HG03159 (cell line): ENCODE data around the gene RLF.

ENCODE experiments used
- ATAC-seq: cut with Tn5 transposase; IDR thresholded peaks from one replicate; pipeline ENCODE4 v1.9.1; 2021; ENCODE audit warnings: mild to moderate bottlenecking, moderate library complexity; ENCODE audit not compliant: unreplicated experiment

RLF gene, protein sequence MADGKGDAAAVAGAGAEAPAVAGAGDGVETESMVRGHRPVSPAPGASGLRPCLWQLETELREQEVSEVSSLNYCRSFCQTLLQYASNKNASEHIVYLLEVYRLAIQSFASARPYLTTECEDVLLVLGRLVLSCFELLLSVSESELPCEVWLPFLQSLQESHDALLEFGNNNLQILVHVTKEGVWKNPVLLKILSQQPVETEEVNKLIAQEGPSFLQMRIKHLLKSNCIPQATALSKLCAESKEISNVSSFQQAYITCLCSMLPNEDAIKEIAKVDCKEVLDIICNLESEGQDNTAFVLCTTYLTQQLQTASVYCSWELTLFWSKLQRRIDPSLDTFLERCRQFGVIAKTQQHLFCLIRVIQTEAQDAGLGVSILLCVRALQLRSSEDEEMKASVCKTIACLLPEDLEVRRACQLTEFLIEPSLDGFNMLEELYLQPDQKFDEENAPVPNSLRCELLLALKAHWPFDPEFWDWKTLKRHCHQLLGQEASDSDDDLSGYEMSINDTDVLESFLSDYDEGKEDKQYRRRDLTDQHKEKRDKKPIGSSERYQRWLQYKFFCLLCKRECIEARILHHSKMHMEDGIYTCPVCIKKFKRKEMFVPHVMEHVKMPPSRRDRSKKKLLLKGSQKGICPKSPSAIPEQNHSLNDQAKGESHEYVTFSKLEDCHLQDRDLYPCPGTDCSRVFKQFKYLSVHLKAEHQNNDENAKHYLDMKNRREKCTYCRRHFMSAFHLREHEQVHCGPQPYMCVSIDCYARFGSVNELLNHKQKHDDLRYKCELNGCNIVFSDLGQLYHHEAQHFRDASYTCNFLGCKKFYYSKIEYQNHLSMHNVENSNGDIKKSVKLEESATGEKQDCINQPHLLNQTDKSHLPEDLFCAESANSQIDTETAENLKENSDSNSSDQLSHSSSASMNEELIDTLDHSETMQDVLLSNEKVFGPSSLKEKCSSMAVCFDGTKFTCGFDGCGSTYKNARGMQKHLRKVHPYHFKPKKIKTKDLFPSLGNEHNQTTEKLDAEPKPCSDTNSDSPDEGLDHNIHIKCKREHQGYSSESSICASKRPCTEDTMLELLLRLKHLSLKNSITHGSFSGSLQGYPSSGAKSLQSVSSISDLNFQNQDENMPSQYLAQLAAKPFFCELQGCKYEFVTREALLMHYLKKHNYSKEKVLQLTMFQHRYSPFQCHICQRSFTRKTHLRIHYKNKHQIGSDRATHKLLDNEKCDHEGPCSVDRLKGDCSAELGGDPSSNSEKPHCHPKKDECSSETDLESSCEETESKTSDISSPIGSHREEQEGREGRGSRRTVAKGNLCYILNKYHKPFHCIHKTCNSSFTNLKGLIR (N-terminal part only)

DNA sequence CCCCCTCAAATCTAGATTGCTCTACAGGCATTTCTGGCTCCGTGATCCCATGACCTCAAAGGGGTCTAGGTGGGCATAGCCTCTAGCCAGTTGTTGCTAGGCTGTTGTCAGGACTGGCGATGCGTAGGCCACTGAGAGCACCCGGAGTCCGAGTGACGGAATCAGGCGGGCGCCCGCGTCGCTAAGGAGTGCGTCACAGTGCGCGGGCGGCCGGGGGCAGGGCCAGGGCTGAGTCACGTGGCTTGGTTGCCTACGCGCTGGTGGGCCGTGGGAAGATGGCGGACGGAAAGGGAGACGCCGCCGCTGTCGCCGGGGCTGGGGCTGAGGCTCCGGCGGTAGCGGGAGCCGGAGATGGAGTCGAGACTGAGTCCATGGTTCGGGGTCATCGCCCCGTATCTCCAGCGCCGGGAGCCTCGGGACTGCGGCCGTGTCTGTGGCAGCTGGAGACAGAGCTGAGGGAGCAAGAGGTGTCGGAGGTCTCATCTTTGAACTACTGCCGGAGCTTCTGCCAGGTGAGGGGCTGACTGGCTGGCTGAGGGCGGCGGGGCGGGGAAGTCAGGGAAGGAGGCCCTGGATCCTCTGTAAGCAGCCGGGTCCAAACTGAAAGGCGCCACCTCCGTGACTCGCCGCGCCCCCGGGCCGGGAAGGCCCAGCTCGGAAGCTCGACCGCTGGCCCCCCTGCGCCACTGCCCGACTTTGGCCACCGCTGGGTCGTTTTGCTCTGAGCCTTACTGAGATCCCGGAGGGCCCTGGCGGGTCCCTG lies at the start of gene RLF:
TSS of gene RLF (plus strand) at position 263 of the 763 bp plus-strand sequence. CDS start at position 276, 13 bp downstream.
- ATAC-seq, result peak; percentile 92

DNA sequence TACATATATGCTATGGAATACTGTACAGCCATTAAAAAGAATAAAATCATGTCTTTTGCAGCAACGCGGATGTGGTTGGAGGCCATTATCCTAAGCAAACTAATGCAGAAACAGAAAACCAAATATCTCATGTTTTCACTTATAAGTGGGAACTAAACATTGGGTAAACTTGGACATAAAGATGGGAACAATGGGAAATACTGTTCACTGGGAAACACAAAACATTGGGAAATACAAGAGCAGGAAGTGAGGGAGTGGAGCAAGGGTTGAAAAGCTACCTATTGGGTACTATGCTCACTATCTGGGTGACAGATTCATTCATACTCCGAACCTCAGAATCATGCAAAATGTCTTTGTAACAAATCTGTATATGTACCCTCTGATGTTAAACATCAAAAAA lies 46.8 kb upstream of the RLF start:
- no peak for ATAC-seq

DNA sequence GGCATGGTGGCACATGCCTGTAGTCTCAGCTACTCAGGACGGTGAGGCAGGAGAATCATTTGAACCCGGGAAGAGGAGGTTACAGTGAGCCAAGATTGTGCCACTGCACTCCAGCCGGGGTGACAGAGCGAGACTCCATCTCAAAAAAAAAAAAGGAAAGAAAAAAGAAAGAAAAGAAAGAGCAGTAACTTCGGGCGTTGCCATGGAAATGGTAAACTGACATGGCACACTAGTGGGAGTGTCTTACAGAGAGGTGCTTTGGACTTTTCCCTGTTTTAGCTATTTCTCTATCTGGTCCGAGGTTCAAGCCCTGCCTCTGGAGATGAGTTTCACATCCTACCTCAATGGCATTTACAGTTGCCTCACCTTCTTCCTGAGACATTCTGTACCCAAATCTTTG lies 41.1 kb upstream of the RLF start:
- no peak for ATAC-seq

DNA sequence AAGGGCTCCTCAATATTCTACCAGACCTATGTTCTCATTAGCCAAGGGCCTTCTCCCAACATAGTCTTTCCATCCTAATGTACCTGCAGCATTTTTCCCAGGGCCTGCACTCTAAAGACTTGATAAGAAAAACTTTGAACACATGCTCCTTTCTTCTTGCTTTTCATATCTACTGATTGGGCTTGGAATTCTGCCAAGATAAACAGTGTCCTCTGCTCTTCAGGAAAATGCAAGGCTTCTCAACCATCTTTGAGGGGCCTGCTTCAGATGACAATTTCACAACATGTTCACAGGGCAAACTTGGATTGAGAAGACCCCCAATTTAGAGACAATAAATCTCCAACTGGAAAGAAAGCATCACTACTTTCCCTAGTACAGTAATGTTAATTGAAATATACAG lies 38.3 kb upstream of the RLF start:
- no peak for ATAC-seq

DNA sequence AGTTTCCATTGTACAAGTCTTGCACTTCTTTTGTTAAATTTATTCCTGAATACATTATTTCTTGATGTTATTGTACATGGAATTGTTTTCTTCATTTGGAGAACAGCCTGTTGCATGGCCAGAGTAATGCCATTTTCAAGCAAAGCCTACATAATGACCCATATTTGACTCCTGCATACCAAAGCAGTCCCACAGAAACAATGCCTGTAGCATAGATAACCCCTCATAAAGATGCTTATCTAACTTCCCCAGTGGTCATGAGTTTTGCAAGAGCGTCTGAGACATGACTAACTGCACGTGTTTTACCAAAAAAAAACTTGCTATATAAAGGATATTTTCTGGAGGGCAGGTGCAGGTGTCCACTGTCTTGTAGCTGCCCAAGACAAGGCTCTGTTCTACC lies 30.3 kb upstream of the RLF start:
- no peak for ATAC-seq

DNA sequence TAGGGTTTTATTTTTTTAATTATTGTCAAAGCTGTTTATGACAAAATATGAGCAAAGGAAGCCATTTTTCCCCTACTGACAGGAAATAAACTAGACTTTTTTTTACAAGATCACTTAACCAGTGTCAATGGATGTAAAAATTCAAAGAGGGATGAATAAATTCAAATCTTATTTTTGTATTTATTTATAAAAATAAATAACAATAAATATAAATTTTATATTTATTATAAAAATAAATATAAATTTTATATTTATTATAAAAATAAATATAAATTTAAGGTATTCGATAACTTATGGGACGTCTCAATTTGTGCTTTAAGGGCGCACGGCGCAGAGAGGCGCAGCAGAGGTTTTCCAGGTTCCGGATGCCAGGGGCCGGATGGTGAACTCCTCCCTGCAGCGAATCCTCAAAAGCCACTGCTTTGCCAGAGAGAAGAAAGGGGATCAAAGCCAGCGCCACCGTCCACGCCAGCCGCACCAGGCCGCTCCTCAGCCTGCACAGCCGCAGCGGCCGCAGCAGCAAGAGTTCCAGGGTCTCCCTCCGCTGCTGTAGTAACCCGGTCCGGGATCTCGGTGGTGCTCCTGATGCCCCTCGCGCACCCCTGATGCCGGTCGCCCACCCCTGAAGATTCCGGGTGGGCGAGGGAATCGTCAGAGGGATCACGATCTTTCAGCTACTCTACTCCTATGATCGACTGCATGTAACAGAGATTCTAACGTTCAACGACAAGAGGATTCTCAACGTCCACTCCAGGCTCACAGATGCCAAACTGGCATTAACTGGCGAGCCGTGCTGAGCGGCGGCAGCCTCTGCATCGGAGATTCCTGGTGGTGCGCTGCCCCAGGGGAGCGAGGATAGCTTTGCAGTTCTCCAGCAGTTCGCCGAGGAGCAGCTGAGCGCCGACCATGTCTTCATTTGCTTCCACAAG lies 28.5 kb upstream of the RLF start:
- no peak for ATAC-seq

DNA sequence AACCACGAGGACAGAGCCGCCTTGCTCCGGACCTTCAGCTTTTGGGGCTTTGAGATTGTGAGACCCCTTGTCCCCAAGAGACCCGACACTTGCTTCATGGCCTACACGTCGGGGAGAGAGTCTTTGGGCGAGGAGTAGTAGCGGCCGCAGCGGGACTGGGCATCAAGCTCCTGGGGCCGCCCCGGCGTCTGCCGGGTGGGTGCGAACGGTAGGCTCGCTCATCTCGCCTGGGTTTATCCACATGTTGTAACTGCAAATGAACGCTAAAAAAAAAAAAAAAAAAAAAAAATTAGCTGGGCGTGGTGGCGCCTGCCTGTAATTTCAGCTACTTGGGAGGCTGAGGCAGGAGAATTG lies 27.9 kb upstream of the RLF start:
- no peak for ATAC-seq

DNA sequence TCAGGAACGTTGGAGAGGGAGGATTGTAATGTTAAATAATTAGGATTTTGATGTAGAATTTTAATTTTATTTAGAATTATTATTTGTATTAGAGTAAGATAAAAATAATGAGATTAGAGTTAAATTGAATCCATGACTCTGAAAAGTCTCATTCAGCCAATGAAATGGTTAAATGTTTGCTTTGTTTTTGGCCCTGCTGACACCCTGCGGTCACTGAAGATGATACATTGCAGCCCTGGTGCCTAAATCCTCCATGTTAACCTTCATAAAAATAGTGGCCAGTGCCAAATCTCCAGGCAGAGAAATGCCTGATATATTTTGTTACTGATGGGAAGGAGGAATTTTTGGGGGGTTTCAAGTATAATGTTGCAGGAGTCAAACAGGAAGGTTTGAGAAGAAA lies 27.3 kb upstream of the RLF start:
- ATAC-seq, result no peak

DNA sequence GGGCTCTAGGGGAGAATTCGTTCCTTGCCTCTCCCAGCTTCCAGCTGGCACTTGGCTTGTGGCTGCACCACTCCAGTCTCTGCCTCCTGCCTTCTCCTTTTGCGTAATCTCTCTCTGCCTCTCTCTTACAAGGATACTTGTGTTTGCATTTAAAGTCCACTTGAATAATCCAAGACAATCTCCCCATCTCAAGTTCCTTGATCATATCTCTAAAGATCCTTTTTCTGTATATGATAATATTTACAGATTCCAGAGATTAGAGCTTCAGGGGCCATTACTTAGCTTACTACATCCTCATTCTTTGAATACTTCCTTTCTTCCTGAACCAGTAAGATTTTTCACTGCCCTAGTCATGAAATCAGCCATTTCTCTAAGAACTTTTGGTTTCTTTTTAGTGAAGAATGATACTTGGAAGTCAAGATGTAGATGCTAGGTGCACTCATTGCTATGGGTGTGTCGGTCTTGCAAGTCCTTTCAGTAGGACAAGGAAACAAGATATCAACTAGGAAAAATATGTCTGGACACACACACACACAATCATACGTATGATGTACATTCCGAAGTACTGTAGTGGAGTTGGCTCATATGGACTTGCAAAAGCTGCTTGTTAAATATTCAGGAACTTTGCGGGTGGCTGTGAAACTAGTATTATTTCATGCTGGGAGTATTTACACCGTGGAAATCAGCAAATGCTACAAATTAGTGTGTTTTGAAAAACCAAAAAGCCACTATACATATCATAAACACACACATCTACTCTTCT lies 20.8 kb upstream of the RLF start:
- no peak for ATAC-seq

DNA sequence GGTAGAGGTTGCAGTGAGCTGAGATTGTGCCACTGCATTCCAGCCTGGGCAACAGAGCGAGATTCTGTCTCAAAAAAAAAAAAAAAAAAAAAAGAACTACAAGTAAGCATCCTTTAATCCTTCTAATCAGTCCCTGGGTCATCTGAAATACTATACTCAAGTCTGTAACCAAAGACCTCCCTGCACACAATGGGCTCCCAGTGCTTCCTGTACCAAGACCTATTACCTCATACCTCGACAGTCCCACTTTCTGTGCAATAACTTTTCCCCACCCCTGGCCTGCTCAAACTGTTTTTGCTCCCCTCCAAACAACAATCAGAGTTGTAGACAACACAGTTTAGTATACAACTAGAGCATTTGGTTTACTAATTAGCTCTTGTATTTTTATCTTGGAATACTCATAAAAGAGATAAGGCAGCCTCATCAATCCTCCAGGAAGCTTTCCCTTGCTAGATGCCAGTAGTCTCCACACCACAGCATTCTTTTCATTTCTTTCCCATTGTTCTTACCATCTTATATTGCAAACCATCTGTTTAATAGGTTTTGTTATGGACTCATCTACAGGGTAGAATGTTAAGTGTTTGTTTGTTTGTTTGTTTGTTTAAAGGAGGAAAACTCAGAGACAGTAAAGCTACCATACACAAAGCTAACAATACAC lies 19.2 kb upstream of the RLF start:
- no peak for ATAC-seq

DNA sequence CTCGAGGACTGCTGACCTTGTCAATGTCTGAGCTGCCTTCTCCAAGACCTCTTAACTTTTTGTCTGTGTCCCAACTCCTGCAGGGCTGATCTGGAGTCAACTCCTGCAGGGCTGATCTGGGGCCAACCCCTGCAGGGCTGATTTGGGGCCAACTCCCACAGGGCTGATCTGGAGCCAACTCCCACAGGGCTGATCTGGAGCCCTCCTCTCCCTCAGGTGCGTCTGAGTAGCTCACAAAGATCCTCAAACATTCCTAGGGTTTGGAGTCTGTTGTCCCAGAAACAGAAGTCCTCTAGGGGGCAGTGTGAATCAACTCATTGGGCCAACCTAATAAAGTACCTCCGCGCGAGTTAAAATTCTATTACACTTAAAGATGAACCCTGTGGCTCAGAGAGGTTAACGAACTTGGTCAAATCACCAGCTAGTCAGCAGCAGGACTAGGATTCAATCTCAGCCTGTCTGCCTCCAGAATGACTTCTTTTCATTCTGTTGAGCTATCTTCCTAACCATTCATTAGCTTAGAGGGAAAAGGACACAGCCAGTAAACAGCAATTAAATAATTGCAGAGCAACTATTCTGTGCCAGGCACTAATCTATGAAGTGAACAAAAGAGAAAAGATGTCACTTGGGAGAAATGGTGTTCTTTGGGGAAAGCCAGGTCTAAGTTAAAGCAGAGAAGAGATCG lies 17.2 kb upstream of the RLF start:
- no peak for ATAC-seq

DNA sequence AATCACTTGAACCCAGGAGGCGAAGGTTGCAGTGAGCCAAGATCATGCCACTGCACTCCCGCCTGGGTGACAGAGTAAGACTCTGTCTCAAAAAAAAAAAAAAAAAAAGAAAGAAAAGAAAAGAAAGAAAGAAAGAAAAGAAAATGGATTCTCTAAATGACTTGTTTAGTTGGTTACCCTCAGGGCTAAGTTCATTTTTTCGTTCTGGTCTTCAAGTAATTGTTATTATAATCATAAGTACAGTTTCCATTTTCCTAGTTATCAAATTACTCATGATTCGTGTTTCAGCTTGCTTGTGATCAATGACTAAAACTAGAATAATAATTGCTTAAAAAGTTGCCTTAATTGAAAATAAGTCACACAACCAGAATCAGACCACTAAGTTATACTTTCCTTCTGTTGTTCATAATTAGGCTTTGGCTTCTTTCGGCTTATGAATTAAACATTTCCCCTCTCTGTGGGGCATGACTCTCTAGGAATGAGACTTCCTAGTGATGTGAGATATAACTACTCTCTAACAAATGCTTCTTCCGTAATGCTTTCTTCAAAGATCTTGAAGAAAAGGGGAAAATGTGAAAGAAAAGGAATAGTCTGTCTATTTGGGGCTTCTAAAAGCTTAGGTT lies 9.6 kb upstream of the RLF start:
- ATAC-seq, result no peak

DNA sequence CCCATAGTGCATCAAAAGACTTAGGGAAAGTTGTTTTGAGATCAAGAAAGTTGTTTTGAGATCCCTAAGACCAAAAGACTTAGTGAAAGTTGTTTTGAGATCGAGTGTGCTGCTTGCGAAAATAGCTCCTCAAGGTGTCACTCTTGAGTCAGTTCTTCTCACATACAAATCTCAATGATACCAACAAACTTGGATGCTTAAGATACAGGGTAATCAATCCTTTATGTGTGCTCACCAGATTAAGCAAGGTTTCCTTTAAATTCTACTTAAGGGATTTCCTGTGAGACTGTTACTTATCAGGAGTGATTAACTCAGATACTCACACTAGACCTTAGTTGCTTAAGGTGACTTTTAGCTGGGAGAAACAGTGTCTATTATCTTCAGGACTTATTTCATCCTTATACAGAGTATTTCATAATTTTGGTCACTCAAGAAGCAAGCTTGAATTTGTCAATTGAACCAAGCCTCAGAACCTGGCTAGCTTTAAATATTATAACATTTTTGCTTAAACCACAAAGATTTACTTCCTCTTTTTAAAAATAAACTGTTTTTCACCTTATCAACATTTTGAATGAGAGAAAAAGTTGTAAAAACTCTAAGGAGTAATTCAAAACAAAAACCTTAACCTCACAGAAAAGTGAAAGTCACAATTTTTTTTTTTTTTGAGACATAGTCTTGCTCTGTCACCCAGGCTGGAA lies 8.0 kb upstream of the RLF start:
- no peak for ATAC-seq

DNA sequence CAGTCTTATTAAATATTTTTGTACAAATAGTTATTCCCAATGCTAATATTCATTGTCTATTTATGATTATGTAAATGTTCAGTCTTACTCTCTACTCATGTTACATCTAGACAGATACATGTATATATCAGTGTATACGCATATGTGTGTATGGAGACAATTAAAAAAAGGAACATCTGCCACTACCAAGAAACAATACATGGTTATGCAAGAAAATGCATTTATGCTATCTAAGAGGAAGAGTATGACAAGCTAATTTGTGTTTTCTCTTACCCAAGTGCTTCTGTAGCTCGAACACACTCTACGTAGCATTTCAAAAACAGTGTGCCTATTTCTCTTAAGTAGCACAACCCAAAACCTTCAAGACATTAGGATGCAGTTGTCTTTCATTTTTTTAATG lies 6.1 kb upstream of the RLF start:
- no peak for ATAC-seq

DNA sequence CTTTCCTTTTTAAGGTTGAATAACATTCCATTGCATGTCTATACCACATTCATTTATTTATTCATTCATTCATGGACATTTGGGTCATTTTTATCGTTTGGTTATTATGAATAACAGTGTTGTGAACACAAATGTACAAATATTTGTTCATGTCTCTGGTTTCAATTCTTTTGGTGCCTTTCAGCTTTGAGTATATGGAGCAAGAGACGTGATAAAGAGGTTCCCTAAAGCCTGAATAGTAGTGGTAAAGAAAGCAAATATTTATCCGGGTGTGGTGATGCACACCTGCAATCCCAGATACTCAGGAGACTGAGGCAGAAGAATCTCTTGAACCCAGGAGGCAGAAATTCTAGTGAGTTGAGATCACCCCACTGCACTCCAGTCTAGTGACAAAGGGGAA lies 5.3 kb upstream of the RLF start:
- no peak for ATAC-seq

DNA sequence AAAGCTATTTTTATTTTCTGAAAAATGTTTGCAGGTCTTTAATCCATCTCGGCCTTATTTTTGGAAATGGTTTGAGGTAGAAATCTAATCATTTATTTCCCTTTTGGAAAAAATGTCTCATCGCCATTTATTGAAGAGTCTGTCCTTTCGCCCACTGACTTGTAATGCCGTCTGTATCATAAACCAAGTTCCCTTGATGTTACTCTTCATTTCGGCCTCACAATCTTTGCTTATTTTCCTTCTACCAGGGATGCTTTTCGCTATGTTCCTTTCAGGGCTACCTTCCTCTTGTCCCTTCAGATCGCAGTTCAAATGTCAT lies 422 bp upstream of the RLF start:
- no peak for ATAC-seq

DNA sequence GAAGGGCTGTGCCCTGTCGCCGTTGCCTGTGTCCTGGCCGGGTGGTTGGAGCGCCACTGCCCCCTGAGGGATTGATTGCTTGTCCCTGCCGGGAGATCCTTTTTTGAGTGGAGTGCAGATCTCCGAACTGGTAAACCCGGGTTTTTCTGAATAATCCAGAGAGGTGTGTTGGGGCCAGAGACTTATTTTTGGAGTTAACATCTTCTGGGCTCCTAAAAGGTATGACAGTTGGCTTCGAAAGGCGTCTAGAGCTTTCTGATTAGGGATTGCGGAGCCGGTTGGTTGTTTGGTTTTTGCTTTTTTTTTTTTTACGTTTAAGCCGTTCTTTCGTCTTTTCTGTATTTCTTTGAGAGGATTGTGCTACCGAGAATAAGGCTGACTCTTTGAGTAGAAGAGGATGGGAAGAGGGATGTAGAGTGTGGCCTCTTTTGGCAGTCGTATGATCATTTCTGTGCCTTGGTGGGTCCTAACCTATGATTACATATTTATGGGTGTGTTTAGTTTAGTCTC lies 756 bp downstream of the RLF start:
- no peak for ATAC-seq
